Panc1 (cell line): ENCODE measurements around the gene VWA3B. TPM values are rescaled to one million over a fixed set of nuclear protein-coding genes. Genes with fewer than 3 reads are reported as not detected.
"Not testable (repeated sequence)": the region's sequence is repeated elsewhere in the genome, so short reads cannot be mapped to it uniquely, and the experiment has no call there.

ENCODE experiments used
- ATAC-seq: fragments of 200-7000 bp; cut with Tn5 transposase; 2 replicates; pipeline ENCODE4 v1.9.1; 2020; ENCODE audit warnings: mild to moderate bottlenecking, moderate library complexity
- BruUV-seq: library from RNA; stranded (reverse); fragments of 400-500 nt; replicated peaks from 2 replicates; lab custom pipeline; 2021; lab: Mats Ljungman, UMichigan
- CTCF ChIA-PET: fragments of 300-600 bp; sonication (Branson Sonifier 250); formaldehyde crosslinking; loops from one replicate; lab custom pipeline; 2022; ENCODE audit warnings: antibody characterized with exemption; lab: Charles Lee
- POLR2A ChIA-PET: fragments of 300-600 bp; sonication (Branson Sonifier 250); formaldehyde crosslinking; loops from one replicate; lab custom pipeline; 2022; ENCODE audit warnings: antibody characterized with exemption; lab: Charles Lee
- DNase-seq: peaks from one replicate; pipeline ENCODE4 v3.0.0-alpha.2; 2010; ENCODE audit warnings: low read depth, low spot score
- H3K27ac ChIP-seq: 2 replicates; pipeline ENCODE4 v1.5.1; 2011; ENCODE audit warnings: mild to moderate bottlenecking, low read length, inconsistent platforms
- H3K27me3 ChIP-seq: fragments of 200-500 bp; sonication (Bioruptor generic); 2 replicates; pipeline ENCODE4 v1.6.0; 2014; ENCODE audit warnings: low read length, inconsistent platforms; ENCODE audit not compliant: control insufficient read depth, insufficient read depth
- H3K36me3 ChIP-seq: fragments of 200-500 bp; sonication (Bioruptor generic); 2 replicates; pipeline ENCODE4 v1.5.1; 2014; ENCODE audit warnings: inconsistent platforms, mild to moderate bottlenecking, low read length, moderate library complexity; ENCODE audit not compliant: control insufficient read depth, insufficient read depth
- H3K4me1 ChIP-seq: 2 replicates; pipeline ENCODE4 v1.5.1; 2011; ENCODE audit warnings: inconsistent platforms, mild to moderate bottlenecking, low read length, moderate library complexity; ENCODE audit not compliant: control insufficient read depth, insufficient read depth
- H3K4me3 ChIP-seq, 2 experiments: 2 replicates each; pipeline ENCODE4 v1.5.1; 2011 to 2012; ENCODE audit warnings: low read depth in 2 of 2, low read length in 2 of 2, mild to moderate bottlenecking in 2 of 2, inconsistent platforms in 1 of 2, moderate library complexity in 1 of 2
- H3K9me3 ChIP-seq: fragments of 200-500 bp; sonication (Bioruptor generic); 2 replicates; pipeline ENCODE4 v1.5.1; 2014; ENCODE audit warnings: low read depth, mild to moderate bottlenecking, inconsistent platforms, low read length, moderate library complexity; ENCODE audit not compliant: control insufficient read depth, insufficient read depth
- POLR2AphosphoS5 ChIP-seq: IDR thresholded peaks from 2 replicates; pipeline ENCODE4 v1.6.1; 2012; ENCODE audit warnings: mild to moderate bottlenecking, low read depth, low read length, moderate library complexity
- SIN3A ChIP-seq: IDR thresholded peaks from 2 replicates; pipeline ENCODE4 v1.6.1; 2012; ENCODE audit warnings: low read depth, mild to moderate bottlenecking, low read length, moderate library complexity, borderline replicate concordance; ENCODE audit not compliant: insufficient read depth
- TCF7L2 ChIP-seq: IDR thresholded peaks from 2 replicates; pipeline ENCODE4 v1.6.1; 2011; ENCODE audit warnings: mild to moderate bottlenecking, low read depth, low read length, inconsistent platforms
- in situ Hi-C: cut with HindIII; loops from 2 replicates; pipeline ENCODE4 v1.10.0; 2016; ENCODE audit warnings: low sequenced_read_pairs, low pct_unique_long_range_greater_than_20kb
- intact Hi-C: fragments of 100-400 bp; cut with micrococcal nuclease; formaldehyde crosslinking; loops from one replicate; pipeline ENCODE4 v1.10.0; 2022; ENCODE audit not compliant: unreplicated experiment
- total RNA-seq: library from RNA; stranded (reverse); gene quantifications from one replicate; pipeline ENCODE4 v1.2.1, GENCODE V29; 2021; ENCODE audit not compliant: unreplicated experiment
- TF ChIP-seq, protein P1 (sequence below), 2 experiments: IDR thresholded peaks; 2 replicates each; pipeline ENCODE4 v1.6.1; 2011 to 2012; ENCODE audit warnings: low read depth in 2 of 2, control low read depth in 1 of 2, low read length in 1 of 2, mild to moderate bottlenecking in 1 of 2, moderate library complexity in 1 of 2; ENCODE audit not compliant: insufficient read depth in 1 of 2
- TF ChIP-seq, protein P2 (sequence below): fragments of 450-650 bp; IDR thresholded peaks from 2 replicates; pipeline ENCODE4 v1.5.1; 2017; ENCODE audit warnings: mild to moderate bottlenecking

Gene VWA3B
- total RNA-seq, 1 experiment from 2014 or later: not detected

DNA sequence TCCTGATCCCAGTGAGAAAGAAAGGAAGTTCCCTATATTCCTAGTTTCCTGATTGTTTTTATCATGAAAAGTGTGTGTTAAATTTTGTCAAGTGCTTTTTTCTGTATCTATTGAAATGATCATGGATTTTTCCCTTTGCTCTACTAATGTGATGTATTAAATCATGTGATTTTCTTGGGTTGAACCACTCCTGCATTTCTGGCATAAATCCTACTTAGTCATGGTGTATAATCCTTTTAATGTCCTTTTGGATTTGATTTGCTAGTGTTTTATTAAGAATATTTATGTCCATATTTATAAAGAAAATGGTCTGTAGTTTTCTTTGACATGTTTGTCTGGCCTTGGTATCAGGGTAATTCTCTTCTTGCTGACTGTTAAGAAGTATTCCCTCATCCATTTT is 171.9 kb downstream of the VWA3B start:
- CTCF ChIA-PET: no interaction called here
- POLR2A ChIA-PET: no interaction called here
- intact Hi-C loops: no loop called here

GRCh38 chr2:98263362-98263761 is 176.4 kb downstream of the VWA3B start:
- H3K9me3 ChIP-seq: peaks cover 16% of the 10 kb centered on the region; the same call in 1 of the 2 replicates
- H3K27me3 ChIP-seq: no peaks in the 10 kb centered on the region; the same call in none of the 2 replicates
- no peaks in the 10 kb centered on the region for H3K4me1 ChIP-seq
- H3K36me3 ChIP-seq: no peaks in the 10 kb centered on the region
- H3K4me3 ChIP-seq: no peak overlapping the region
- ChIA-PET CTCF (no interaction called here), POLR2A (no interaction called here)
- intact Hi-C loops (no loop called here), in situ Hi-C loops (no loop called here)
- TF ChIP-seq, protein P1, sequence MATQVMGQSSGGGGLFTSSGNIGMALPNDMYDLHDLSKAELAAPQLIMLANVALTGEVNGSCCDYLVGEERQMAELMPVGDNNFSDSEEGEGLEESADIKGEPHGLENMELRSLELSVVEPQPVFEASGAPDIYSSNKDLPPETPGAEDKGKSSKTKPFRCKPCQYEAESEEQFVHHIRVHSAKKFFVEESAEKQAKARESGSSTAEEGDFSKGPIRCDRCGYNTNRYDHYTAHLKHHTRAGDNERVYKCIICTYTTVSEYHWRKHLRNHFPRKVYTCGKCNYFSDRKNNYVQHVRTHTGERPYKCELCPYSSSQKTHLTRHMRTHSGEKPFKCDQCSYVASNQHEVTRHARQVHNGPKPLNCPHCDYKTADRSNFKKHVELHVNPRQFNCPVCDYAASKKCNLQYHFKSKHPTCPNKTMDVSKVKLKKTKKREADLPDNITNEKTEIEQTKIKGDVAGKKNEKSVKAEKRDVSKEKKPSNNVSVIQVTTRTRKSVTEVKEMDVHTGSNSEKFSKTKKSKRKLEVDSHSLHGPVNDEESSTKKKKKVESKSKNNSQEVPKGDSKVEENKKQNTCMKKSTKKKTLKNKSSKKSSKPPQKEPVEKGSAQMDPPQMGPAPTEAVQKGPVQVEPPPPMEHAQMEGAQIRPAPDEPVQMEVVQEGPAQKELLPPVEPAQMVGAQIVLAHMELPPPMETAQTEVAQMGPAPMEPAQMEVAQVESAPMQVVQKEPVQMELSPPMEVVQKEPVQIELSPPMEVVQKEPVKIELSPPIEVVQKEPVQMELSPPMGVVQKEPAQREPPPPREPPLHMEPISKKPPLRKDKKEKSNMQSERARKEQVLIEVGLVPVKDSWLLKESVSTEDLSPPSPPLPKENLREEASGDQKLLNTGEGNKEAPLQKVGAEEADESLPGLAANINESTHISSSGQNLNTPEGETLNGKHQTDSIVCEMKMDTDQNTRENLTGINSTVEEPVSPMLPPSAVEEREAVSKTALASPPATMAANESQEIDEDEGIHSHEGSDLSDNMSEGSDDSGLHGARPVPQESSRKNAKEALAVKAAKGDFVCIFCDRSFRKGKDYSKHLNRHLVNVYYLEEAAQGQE (IDR thresholded peaks at IDR 0.05; ENCODE audit: insufficient read depth in 1 of 2, low read depth in 2 of 2, low read length in 1 of 2): no peak
- TF ChIP-seq TCF7L2: no peak
- TF ChIP-seq POLR2AphosphoS5: no peak
- TF ChIP-seq, protein P2, sequence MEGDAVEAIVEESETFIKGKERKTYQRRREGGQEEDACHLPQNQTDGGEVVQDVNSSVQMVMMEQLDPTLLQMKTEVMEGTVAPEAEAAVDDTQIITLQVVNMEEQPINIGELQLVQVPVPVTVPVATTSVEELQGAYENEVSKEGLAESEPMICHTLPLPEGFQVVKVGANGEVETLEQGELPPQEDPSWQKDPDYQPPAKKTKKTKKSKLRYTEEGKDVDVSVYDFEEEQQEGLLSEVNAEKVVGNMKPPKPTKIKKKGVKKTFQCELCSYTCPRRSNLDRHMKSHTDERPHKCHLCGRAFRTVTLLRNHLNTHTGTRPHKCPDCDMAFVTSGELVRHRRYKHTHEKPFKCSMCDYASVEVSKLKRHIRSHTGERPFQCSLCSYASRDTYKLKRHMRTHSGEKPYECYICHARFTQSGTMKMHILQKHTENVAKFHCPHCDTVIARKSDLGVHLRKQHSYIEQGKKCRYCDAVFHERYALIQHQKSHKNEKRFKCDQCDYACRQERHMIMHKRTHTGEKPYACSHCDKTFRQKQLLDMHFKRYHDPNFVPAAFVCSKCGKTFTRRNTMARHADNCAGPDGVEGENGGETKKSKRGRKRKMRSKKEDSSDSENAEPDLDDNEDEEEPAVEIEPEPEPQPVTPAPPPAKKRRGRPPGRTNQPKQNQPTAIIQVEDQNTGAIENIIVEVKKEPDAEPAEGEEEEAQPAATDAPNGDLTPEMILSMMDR: no peak
- no peak for TF ChIP-seq SIN3A
- no peak overlapping the region for H3K27ac ChIP-seq
- no TSS peak for BruUV-seq
- DNase-seq (no peak), ATAC-seq (no peak)

More for the DNA sequence above, 171.9 kb downstream of the VWA3B start:
- H3K9me3 ChIP-seq: peaks cover 8% of the 10 kb centered on the region; the same call in 1 of the 2 replicates
- H3K4me3 ChIP-seq: no peak overlapping the region
- no peaks in the 10 kb centered on the region for H3K4me1 ChIP-seq
- TF ChIP-seq SIN3A (no peak), TCF7L2 (no peak), POLR2AphosphoS5 (no peak)
- TF ChIP-seq, protein P1 (IDR thresholded peaks at IDR 0.05; ENCODE audit: insufficient read depth in 1 of 2, low read depth in 2 of 2, low read length in 1 of 2): no peak
- TF ChIP-seq, protein P2: no peak
- no peak overlapping the region for H3K27ac ChIP-seq
- ATAC-seq (no peak), DNase-seq (no peak)
- BruUV-seq: no TSS peak
- in situ Hi-C loops: no loop called here
- H3K36me3 ChIP-seq: no peaks in the 10 kb centered on the region
- no peaks in the 10 kb centered on the region; the same call in none of the 2 replicates for H3K27me3 ChIP-seq

DNA sequence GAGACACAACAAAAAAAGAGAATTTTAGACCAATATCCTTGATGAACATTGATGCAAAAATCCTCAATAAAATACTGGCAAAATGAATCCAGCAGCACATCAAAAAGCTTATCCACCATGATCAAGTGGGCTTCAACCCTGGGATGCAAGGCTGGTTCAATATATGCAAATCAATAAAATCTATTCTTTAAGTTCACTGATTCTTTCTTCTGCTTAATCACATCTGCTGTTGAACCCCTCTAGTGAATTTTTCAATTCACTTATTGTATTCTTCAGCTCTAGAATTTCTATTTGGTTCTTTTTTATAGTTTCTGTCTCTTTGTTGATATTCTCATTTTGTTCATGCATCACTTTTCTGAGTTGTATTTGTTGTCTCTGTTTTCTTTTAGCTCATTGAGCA is 181.3 kb downstream of the VWA3B start:
- H3K27ac ChIP-seq, H3K27me3 ChIP-seq, intact Hi-C loops, H3K36me3 ChIP-seq, DNase-seq, ATAC-seq, H3K4me1 ChIP-seq, in situ Hi-C loops, H3K4me3 ChIP-seq, BruUV-seq: not testable (repeated sequence)
- H3K9me3 ChIP-seq: peaks cover 12% of the 10 kb centered on the region; the same call in 1 of the 2 replicates
- CTCF ChIA-PET: interaction anchor here (0.7 kb wide), 1 partner anchor 461 kb away, joined by 4 read pairs; no protein-coding TSS in a partner anchor
- POLR2A ChIA-PET: interaction anchor here (0.7 kb wide), 1 partner anchor 23 kb away, joined by 5 read pairs; no protein-coding TSS in a partner anchor
